HepG2 (cell line): ENCODE data around the gene PALM2AKAP2. TPM values are rescaled to one million over a fixed set of nuclear protein-coding genes. Genes with fewer than 3 reads are reported as not detected.

Experiments
- AKNA ChIP-seq: sonication (generic); formaldehyde crosslinking; IDR thresholded peaks from 2 replicates; pipeline ENCODE4 v1.4.0; 2020; ENCODE audit warnings: missing genetic modification reagents, borderline replicate concordance
- BCL6 ChIP-seq: IDR thresholded peaks from 2 replicates; pipeline ENCODE4 v1.6.1; 2016; ENCODE audit warnings: missing genetic modification reagents, missing compliant biosample characterization
- EEA1 ChIP-seq: sonication (generic); formaldehyde crosslinking; IDR thresholded peaks from 2 replicates; pipeline ENCODE4 v1.5.1; 2020; ENCODE audit warnings: mild to moderate bottlenecking, missing genetic modification reagents, borderline replicate concordance
- TMF1 ChIP-seq: sonication (generic); formaldehyde crosslinking; IDR thresholded peaks from 2 replicates; pipeline ENCODE4 v1.8.1; 2022; ENCODE audit warnings: low read depth, missing genetic modification reagents
- U2AF1 ChIP-seq: fragments of 200-400 bp; formaldehyde crosslinking; optimal IDR thresholded peaks from 2 replicates; pipeline ENCODE3; 2017; ENCODE audit warnings: mild to moderate bottlenecking, low read depth, low read length
- ZNF260 ChIP-seq: sonication (generic); formaldehyde crosslinking; IDR thresholded peaks from 2 replicates; pipeline ENCODE4 v1.4.0; 2020; ENCODE audit warnings: missing genetic modification reagents, low read depth, mild to moderate bottlenecking, borderline replicate concordance
- ZNF530 ChIP-seq: sonication (generic); formaldehyde crosslinking; IDR thresholded peaks from 2 replicates; pipeline ENCODE4 v1.5.0; 2020; ENCODE audit warnings: low read depth, mild to moderate bottlenecking, missing genetic modification reagents
- ZNF776 ChIP-seq: sonication (generic); formaldehyde crosslinking; IDR thresholded peaks from 2 replicates; pipeline ENCODE4 v1.4.0; 2020; ENCODE audit warnings: mild to moderate bottlenecking, missing genetic modification reagents
- polyA plus RNA-seq, 8 experiments: library from polyadenylated mRNA; depleted of rRNA in 3 of 8; stranded (reverse) in 7 of 8; unstranded in 1 of 8; fragments of >200 nt; fragmentation: Illumina TruSeq in 4 of 8; extraction: Trizol in 4 of 8; gene quantifications; 2 replicates each; pipeline versions ENCODE4 v1.2.1 to v1.2.3, GENCODE V29; 2011 to 2016; ENCODE audit warnings: low read depth in 4 of 8, missing spikeins in 1 of 8, mixed read lengths in 1 of 8; ENCODE audit not compliant: insufficient read depth in 1 of 8
- total RNA-seq, 5 experiments: library from RNA; depleted of rRNA; stranded (reverse); fragments of >200 nt; fragmentation: Illumina TruSeq; extraction: Trizol; gene quantifications; 2 replicates each; pipeline ENCODE4 v1.2.3, GENCODE V29; 2016; ENCODE audit warnings: low read depth in 1 of 5
- TF ChIP-seq, protein P1 (sequence below): sonication (generic); formaldehyde crosslinking; IDR thresholded peaks from 2 replicates; pipeline ENCODE4 v1.4.0; 2020; ENCODE audit warnings: mild to moderate bottlenecking, missing genetic modification reagents
- TF ChIP-seq, protein P2 (sequence below): sonication (generic); formaldehyde crosslinking; IDR thresholded peaks from 2 replicates; pipeline ENCODE4 v1.5.1; 2020; ENCODE audit warnings: missing genetic modification reagents, mild to moderate bottlenecking, borderline replicate concordance

PALM2AKAP2 gene
- total and polyA plus RNA-seq, 2 of the 13 experiments (the other 11 are each of a cell fraction or from before 2014, with no cell fraction given), result 0.25 to 1.8 TPM

GRCh38 chr9:109742776-109743348 is 37.1 kb upstream of the PALM2AKAP2 start (continued):
- TF ChIP-seq, protein P1, sequence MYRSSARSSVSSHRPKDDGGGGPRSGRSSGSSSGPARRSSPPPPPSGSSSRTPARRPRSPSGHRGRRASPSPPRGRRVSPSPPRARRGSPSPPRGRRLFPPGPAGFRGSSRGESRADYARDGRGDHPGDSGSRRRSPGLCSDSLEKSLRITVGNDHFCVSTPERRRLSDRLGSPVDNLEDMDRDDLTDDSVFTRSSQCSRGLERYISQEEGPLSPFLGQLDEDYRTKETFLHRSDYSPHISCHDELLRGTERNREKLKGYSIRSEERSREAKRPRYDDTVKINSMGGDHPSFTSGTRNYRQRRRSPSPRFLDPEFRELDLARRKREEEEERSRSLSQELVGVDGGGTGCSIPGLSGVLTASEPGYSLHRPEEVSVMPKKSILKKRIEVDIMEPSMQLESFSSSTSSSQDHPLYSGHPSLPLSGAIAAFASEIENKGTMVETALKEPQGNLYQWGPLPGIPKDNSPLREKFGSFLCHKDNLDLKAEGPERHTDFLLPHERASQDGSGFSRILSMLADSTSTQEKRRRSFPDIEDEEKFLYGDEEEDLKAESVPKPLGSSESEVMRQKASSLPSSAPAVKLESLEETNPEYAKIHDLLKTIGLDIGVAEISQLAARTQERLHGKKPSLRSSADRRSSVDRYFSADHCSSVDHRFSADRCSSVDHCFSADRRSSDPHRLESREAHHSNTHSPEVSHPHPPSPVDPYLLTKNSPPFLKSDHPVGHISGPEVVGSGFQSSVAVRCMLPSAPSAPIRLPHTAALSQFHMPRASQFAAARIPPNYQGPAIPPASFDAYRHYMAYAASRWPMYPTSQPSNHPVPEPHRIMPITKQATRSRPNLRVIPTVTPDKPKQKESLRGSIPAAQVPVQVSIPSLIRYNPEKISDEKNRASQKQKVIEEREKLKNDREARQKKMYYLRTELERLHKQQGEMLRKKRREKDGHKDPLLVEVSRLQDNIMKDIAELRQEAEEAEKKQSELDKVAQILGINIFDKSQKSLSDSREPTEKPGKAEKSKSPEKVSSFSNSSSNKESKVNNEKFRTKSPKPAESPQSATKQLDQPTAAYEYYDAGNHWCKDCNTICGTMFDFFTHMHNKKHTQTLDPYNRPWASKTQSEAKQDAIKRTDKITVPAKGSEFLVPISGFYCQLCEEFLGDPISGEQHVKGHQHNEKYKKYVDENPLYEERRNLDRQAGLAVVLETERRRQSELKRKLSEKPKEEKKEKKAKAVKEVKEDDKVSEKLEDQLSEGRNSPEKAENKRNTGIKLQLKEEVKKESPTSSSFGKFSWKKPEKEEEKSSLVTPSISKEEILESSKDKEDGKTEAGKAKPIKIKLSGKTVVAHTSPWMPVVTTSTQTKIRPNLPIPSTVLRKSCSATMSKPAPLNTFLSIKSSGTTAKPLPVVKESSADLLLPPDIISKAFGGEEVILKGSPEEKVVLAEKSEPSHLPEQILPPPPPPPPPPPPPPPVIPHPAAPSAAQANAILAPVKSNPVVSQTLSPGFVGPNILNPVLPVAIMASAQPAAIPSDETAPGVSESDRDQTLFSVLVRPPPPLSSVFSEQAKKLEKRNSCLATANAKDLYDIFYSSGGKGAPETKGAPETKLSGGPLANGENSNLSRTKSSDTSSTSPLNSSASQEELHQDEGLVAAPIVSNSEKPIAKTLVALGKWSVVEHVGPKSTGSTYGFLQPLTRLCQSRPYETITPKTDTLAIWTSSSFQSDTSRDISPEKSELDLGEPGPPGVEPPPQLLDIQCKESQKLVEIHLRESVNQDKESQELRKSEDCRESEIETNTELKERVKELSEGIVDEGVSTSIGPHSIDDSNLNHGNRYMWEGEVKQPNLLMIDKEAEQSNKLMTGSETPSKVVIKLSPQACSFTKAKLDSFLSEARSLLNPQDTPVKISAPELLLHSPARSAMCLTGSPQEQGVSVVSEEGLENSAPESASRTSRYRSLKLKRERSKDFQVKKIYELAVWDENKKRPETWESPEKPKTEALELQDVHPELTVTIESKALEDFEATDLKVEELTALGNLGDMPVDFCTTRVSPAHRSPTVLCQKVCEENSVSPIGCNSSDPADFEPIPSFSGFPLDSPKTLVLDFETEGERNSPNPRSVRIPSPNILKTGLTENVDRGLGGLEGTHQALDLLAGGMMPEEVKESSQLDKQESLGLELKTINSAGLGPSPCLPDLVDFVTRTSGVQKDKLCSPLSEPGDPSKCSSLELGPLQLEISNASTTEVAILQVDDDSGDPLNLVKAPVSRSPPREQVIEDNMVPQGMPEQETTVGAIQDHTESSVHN (CRISPR knock-in tag), result no peak
- TF ChIP-seq ZNF530 (CRISPR knock-in tag), result no peak
- no peak for TF ChIP-seq AKNA
- TF ChIP-seq, protein P2, sequence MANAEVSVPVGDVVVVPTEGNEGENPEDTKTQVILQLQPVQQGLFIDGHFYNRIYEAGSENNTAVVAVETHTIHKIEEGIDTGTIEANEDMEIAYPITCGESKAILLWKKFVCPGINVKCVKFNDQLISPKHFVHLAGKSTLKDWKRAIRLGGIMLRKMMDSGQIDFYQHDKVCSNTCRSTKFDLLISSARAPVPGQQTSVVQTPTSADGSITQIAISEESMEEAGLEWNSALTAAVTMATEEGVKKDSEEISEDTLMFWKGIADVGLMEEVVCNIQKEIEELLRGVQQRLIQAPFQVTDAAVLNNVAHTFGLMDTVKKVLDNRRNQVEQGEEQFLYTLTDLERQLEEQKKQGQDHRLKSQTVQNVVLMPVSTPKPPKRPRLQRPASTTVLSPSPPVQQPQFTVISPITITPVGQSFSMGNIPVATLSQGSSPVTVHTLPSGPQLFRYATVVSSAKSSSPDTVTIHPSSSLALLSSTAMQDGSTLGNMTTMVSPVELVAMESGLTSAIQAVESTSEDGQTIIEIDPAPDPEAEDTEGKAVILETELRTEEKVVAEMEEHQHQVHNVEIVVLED (CRISPR knock-in tag), result no peak
- no peak for TF ChIP-seq TMF1 (CRISPR knock-in tag)
- TF ChIP-seq BCL6 (CRISPR knock-in tag), result no peak
- TF ChIP-seq ZNF260 (CRISPR knock-in tag), result no peak
- no peak for TF ChIP-seq U2AF1
- TF ChIP-seq ZNF776 (CRISPR knock-in tag), result no peak
- no peak for TF ChIP-seq EEA1 (CRISPR knock-in tag)
- TF ChIP-seq, all 625 proteins: peak for 0
